ENCODE results near the gene SYT15.

SYT15 gene

GRCh38 chr10:46544989-46545791 is 33.7 kb upstream of the SYT15 start:
- H3K4me3 ChIP-seq (ENCODE audit: low read depth, low read length) = no peak overlapping the region

DNA sequence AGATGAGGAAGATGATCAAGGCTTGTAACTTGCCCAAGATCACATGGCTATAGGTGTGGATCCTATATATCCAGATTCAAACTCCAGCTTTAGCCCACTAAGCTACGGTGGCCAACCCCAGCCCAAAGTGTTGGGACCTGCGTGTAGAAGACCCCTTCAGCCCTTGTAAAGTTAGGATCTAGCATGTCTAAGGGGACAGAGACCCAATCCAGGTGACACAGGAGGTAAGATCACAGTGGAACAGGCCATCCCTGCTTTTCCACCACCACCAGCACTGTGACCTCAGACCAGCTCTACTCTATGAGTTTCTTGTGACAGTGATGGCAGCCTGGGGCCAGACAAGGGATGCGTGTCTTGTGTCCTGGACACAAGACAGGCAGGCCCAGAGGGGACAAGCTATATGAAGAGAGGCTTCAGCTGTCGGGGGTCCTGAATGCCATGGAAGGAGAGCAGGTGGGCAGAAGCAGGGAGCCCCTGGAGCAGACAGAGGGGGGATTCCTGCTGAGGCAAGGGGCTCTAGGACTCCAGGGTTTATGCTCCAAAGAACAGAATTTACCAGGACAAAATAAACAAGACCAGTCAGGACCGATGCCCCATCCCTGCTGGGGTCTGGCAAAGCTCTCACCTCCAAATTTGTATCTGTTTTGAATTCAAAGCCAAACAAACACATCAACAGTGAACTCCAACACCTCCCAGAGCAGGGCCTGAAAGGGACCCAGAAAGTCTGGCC is 32.9 kb upstream of the SYT15 start:
- no peak overlapping the region for H3K4me3 ChIP-seq (ENCODE audit: low read depth, low read length)

DNA sequence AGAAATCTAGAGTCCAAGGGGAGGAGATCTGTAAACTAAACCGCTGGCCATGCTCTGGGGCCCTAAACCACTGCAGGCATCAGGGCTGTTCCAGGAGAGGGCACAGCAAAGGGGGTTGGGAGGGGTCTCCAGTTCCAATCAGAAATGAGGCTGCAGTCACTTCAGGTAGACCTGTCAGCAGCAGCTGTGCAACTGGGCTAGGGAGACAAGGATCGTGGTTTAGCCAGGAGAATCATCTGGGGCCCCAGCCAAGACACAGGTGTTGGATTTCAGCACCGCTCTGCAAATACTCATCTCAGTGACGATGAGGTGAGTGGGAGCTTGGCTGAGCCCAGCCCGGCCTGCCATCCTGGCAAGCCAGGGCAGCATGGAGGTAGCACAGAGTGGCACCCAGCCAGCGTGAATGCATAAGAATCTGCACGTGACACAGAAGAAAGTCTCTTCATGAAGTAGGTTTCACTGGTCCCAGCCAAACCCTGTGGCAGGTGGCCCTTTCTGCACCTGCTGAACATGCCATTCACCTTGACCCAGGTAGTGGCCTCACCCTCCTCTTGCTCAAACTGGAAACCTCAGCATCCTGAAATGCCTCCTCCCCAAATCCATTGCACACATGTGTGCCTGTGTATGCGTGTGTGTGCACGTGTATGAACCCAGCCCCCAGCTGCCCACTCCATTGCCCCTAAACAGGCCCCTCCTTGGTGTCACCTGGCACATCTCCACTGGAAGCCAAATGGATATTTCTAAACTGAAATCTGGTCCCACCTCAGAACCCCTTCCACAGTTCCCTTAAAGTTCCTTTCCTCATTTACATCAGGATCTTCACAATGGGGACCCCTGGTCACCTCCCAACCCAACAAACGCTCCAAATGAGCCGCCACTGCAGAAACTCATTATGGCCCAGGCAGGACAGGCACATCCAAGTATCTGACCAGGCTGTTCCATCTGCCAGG is 32.1 kb upstream of the SYT15 start:
- no peak overlapping the region for H3K4me3 ChIP-seq (ENCODE audit: low read depth, low read length)

DNA sequence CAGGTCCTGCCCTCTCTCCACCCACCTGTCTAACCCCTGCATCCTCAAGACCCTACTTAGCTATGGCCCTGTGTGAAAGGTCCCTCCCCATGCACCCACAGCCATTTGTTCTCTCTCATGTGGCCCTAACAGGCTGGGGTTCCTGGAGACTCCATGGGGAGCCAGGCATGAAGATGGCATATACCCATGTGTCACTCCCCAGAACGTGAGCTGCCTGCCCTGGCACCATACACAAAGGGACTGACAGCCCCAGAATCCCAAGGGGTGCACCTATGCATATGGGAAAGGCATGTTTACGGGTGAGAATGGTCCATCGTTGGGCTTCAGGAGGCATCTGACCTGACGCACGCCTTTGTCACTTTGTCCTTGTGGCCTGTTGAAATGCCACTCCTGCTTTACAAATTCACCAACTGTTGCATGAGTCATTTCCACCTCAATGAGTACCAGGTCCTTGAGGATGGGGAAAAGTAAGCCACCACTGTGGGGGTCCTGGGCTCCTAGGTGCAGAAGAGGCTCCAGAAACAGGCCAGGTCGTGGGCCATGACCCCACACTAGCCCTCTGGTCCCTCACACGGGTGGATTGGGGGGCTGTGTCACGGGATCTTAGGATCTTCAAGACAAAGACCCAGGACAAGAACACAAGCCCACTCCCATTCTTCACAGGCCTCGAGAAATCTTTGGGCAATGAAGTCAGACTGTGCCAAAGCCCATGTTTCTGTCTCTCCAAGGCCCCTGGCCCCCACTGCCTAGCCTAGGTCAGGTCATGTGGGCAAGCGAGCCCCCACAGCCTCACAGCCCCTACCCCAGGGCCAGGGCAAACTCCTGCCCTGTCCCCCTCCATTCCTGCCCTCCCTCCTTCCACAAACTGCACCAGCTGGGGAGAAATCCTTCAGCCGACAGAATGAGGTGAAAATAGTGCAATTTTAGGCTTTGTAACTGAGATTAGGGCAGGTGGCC is 31.1 kb upstream of the SYT15 start:
- H3K4me3 ChIP-seq (ENCODE audit: low read depth, low read length) = no peak overlapping the region

DNA sequence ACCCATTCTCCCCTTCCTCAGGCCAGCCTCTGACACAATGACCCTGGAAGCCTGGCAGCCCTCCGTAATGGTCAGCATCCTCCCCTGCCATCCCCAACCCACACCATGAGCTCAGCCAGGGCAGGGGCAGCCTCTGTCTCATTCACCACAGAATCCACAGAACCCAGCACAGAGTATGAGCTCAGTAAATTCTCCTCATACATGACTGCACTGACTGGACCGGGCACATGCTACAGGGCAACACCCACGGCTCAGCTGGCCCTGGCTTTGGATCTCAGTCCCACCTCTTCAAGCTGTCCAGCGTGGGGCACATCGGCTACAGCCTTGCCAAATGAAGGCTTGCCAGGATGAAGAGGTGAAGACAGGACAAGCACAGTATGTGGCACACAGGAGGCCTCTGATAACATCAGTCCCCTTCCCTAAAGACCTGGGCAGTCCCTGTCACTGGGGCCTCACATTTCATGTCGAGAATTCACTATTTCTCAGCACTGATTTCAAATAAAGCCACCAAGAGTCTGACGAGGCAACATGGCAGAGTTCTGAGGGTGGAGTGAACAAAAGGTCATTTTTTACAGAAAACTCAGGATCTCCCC is 30.3 kb upstream of the SYT15 start:
- no peak overlapping the region for H3K4me3 ChIP-seq (ENCODE audit: low read depth, low read length)

GRCh38 chr10:46549171-46550075 is 29.5 kb upstream of the SYT15 start:
- H3K4me3 ChIP-seq (ENCODE audit: low read depth, low read length) = no peak overlapping the region

GRCh38 chr10:46550076-46550790 is 28.7 kb upstream of the SYT15 start:
- H3K4me3 ChIP-seq (ENCODE audit: low read depth, low read length) = no peak overlapping the region

DNA sequence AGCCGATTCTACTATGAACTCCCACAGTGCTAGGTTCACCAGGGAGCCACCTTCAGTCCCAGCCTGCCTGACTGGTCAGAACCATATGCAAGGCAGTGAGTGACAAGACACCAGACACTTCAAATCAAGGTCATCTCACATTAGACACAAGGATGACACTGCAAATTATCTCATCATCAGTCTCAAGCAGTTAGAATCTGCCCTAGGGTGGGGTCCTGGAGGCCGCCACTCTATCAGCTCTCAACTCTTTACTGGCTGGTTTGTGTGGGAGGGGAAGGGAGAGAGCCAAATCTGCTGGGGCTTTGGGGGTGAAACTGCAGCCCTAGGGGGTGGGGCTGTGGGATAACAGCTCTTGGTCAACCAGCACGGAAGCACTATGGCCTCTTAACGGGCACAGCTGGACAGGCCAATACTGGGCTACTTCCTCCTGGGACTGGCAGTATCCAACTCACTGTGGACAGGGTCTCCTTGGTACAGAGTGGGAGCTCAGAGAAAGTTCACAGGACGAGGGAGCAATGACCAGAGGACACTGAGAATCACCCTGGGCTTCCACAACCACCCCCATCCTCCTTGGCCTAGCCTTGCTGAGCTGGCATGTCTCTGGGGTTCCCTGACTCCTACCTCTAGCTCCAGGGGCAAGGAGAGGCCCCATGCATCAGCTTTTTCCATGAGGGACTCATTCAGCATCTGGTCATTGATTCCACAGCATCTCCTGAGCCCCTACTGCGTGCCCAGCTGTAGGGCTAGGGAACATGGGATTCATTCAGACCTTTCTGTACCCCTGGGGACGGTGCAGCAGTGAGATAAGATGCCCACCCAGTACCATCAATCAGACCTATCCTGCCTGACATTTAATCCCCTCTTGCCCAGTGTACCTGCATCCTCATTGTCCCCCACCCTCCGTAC is 27.9 kb upstream of the SYT15 start:
- no peak overlapping the region for H3K4me3 ChIP-seq (ENCODE audit: low read depth, low read length)

- no peak overlapping the region for H3K4me3 ChIP-seq (ENCODE audit: low read depth, low read length)
Observed at GRCh38 chr10:46551701-46552525, 27.0 kb upstream of the SYT15 start.

GRCh38 chr10:46552526-46553237 is 26.2 kb upstream of the SYT15 start:
- H3K4me3 ChIP-seq (ENCODE audit: low read depth, low read length) = no peak overlapping the region

DNA sequence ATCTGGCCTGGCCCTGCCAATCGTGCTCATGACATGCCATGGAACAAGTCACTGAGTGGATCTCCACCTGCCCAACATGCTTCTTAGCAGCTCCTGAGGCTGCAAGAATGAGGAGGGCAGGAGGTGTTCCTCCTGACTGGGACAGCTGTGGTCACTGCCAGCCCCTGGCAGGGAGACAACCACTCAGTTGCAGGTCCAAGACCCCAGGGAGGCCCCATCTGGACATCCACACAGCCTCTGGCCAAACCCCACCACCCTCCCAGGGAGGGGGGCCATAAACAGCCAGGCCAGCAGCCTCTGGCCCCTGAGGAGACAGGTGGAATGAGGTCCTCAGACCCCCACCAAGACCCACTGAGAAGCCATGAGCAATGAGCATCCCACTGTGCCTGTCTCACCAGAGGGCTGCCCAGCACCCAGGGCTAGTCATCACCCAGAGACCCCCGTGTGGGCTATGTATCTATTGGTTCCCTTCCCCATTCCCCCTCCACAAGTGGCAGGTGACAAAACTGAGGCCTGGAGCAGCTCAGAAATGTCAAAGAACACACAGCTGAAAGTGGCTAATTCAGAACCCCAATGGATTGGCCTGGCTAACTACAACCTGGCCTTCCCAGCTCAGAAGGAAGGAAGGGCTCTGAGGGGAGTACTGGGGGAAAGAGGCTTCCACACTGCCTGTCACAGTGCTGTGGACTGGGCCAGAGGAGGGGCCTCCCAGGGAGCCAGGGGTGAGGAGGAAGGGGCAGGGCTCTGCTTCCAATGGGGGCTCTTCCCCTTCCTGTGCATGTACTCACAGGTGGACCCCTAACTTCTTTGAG is 25.5 kb upstream of the SYT15 start:
- H3K4me3 ChIP-seq (ENCODE audit: low read depth, low read length) = no peak overlapping the region

DNA sequence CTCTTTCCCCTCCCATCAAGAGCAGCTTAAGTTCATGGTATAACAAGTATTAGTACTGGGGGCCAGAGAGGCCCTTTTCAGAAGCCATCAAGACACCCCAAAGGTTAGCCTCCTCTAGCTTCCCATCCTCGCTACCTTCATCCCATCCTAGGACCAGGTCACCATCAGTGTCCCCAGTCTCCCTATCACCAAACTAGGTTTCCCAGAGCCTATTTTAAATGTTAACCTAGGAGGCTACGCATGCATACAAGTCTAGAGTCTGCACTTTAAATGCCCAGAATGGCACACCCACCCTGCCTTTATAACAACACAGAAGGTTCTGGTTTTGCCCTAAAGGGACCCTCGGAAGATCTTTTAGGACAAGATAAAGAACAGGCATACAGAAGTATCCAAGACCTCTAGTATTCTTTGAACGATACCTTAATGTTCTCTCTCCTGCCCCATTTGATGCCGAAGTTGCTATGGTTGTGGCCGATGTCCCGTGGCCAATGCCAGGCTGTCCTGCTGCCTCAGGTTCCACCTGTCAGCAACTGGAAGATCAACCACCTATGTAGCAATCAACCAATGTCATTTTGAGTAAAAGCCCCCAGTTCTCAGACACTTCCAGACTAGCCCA is 24.7 kb upstream of the SYT15 start:
- no peak overlapping the region for H3K4me3 ChIP-seq (ENCODE audit: low read depth, low read length)

DNA sequence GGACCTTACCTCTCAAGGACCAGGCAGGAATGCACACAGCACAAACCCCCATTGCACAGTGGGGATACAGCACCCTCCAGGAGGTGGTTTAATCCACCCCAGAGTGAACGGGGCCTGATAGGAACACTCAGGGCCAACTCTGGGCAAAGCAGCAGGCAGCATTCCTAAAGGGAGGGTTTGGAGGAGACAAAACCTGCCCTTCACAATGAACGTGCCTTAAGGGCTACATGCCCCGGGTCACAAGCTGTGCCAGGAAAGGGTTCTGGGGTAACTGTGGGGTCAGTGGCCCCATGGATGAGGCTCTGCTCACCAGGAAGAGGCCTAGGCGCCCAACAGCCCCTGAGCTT is 23.6 kb upstream of the SYT15 start:
- peak overlapping the region; percentile 86 for H3K4me3 ChIP-seq (ENCODE audit: low read depth, low read length)

DNA sequence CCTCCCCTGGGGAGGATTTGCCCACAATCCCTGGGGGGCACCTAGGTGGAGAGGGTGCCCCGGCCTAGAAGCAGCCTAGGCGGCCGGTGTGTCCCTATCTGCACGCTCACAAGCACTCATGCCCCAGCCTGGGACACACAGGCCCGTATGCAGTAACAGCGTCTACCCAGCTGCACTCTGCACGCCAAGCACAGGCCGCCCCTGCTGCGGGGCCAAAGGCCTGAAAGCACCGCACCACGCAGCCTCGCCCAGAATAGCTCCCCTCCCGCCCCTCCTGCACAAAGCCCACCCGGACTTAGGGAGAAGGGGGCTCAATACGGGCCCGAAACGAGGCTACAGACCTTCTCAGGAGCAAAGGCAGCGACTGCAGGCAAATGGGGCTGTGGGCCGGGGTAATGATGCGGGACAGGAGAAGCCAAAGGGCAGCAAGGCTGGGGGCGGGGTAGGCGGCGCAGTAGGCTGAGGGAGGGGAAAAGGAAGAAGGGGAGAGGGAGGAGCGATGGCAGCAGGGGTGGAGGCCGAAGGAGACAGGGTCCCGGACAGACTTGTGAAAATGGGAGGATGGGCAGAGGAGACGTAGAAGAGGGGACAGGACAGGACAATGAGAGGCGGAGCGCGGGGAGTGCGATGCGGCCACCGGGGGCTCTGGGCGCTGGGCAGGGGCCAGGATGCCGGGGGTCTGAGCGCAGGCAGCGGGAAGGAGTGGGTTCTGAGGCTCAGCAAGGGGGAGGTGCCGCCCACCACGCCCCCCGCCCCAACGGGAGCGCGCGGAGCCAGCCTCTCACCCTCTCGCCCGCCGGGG is 23.0 kb upstream of the SYT15 start:
- H3K4me3 ChIP-seq (ENCODE audit: low read depth, low read length) = peak overlapping the region; percentile 86

Measured in iPS-11a (cell line).